Neuronal stem cell (in vitro differentiated cells): ENCODE results near the gene GGA1.

ENCODE experiments used
- DNase-seq: peaks from one replicate; pipeline ENCODE4 v3.0.0-alpha.2; 2013; ENCODE audit warnings: low spot score
- H2AFZ ChIP-seq: one replicate; pipeline ENCODE4 v1.6.1; 2013; ENCODE audit warnings: mild to moderate bottlenecking, low read length, inconsistent platforms
- H2AK5ac ChIP-seq: 2 replicates; pipeline ENCODE4 v1.6.1; 2013; ENCODE audit warnings: low read depth, mild to moderate bottlenecking, inconsistent platforms, low read length, moderate library complexity, mixed read lengths
- H2BK120ac ChIP-seq: 2 replicates; pipeline ENCODE4 v1.6.1; 2013; ENCODE audit warnings: low read depth, mild to moderate bottlenecking, inconsistent platforms, low read length, moderate library complexity, mixed read lengths
- H2BK12ac ChIP-seq: one replicate; pipeline ENCODE4 v1.6.1; 2013; ENCODE audit warnings: low read length, inconsistent platforms
- H2BK15ac ChIP-seq: 2 replicates; pipeline ENCODE4 v1.6.1; 2013; ENCODE audit warnings: mild to moderate bottlenecking, low read length, inconsistent platforms, mixed read lengths
- H2BK5ac ChIP-seq: one replicate; pipeline ENCODE4 v1.6.1; 2013; ENCODE audit warnings: inconsistent platforms, mild to moderate bottlenecking, low read length, moderate library complexity
- H3K14ac ChIP-seq: one replicate; pipeline ENCODE4 v1.6.1; 2013; ENCODE audit warnings: low read length, inconsistent platforms
- H3K18ac ChIP-seq: 2 replicates; pipeline ENCODE4 v1.6.1; 2013; ENCODE audit warnings: low read length, inconsistent platforms
- H3K23ac ChIP-seq: 2 replicates; pipeline ENCODE4 v1.6.1; 2013; ENCODE audit warnings: low read depth, mild to moderate bottlenecking, mixed read lengths, low read length, inconsistent platforms; ENCODE audit not compliant: poor library complexity
- H3K27ac ChIP-seq: replicated peaks from 3 replicates; pipeline ENCODE4 v1.5.1; 2013; ENCODE audit warnings: low read length, inconsistent platforms
- H3K27me3 ChIP-seq, 3 experiments: 2 replicates each; pipeline ENCODE4 v1.6.1; 2013; ENCODE audit warnings: low read length in 3 of 3, mild to moderate bottlenecking in 2 of 3, inconsistent platforms in 1 of 3, low read depth in 1 of 3, mixed read lengths in 1 of 3, moderate library complexity in 1 of 3; ENCODE audit not compliant: control insufficient read depth in 3 of 3, insufficient read depth in 3 of 3
- H3K36me3 ChIP-seq, 2 donors: replicated peaks in 1 of 2; 2 replicates each; pipeline ENCODE4 v1.6.1; 2013; ENCODE audit warnings: low read length in 2 of 2; ENCODE audit not compliant: control insufficient read depth in 2 of 2, insufficient read depth in 2 of 2
- H3K4ac ChIP-seq: 2 replicates; pipeline ENCODE4 v1.6.1; 2013; ENCODE audit warnings: inconsistent platforms, mild to moderate bottlenecking, low read length, moderate library complexity
- H3K4me1 ChIP-seq, 2 donors: 1 replicate in 1 of 2; 2 replicates in 1 of 2; pipeline ENCODE4 v1.6.1; 2013; ENCODE audit warnings: low read length in 2 of 2, low read depth in 1 of 2; ENCODE audit not compliant: control insufficient read depth in 2 of 2, insufficient read depth in 1 of 2
- H3K4me2 ChIP-seq: one replicate; pipeline ENCODE4 v1.6.1; 2013; ENCODE audit warnings: mild to moderate bottlenecking, low read length, inconsistent platforms; ENCODE audit not compliant: insufficient read depth, poor library complexity, severe bottlenecking
- H3K4me3 ChIP-seq, 2 donors: 2 replicates each; pipeline ENCODE4 v1.5.1; 2013; ENCODE audit warnings: low read length in 2 of 2, mild to moderate bottlenecking in 2 of 2, inconsistent platforms in 1 of 2, moderate library complexity in 1 of 2
- H3K79me1 ChIP-seq: one replicate; pipeline ENCODE4 v1.6.1; 2013; ENCODE audit warnings: low read depth, mild to moderate bottlenecking, inconsistent platforms, low read length, moderate library complexity
- H3K9ac ChIP-seq: one replicate; pipeline ENCODE4 v1.6.1; 2013; ENCODE audit warnings: mild to moderate bottlenecking, low read depth, low read length, inconsistent platforms; ENCODE audit not compliant: poor library complexity
- H3K9me3 ChIP-seq, 2 donors: replicated peaks in 1 of 2; 2 replicates each; pipeline versions ENCODE3 to v1.6.1; 2013; ENCODE audit warnings: low read length in 2 of 2, mild to moderate bottlenecking in 2 of 2, inconsistent platforms in 1 of 2, low read depth in 1 of 2, mixed read lengths in 1 of 2, moderate library complexity in 1 of 2; ENCODE audit not compliant: control insufficient read depth in 2 of 2, insufficient read depth in 1 of 2
- H4K8ac ChIP-seq: one replicate; pipeline ENCODE4 v1.6.1; 2013; ENCODE audit warnings: low read depth, mild to moderate bottlenecking, inconsistent platforms, low read length, moderate library complexity
- H4K91ac ChIP-seq: one replicate; pipeline ENCODE4 v1.6.1; 2013; ENCODE audit warnings: low read length, low read depth, mild to moderate bottlenecking, inconsistent platforms; ENCODE audit not compliant: poor library complexity
- WGBS, 2 donors: extraction: QIAGEN DNeasy Blood & Tissue Kit; methylation state at CpG; one replicate each; pipeline ENCODE4 v1.1.7; 2013; ENCODE audit warnings: missing lambda C conversion rate in 2 of 2, mixed read lengths in 1 of 2; ENCODE audit not compliant: insufficient read length in 2 of 2, insufficient replicate concordance in 1 of 2; ENCODE audit errors: extremely low coverage in 2 of 2; 5-methylcytosine and 5-hydroxymethylcytosine counted together

The GGA1 gene

GRCh38 chr22:37616201-37617083, 7.8 kb downstream of the GGA1 start:
- Histone ChIP-seq H3K4me3 (peak overlapping the region in 1 of 2 donors; percentile 8), H3K4ac (no peak overlapping the region), H3K27ac (no peak overlapping the region), H2BK120ac (no peak overlapping the region), H3K9me3 (no peaks in the 10 kb centered on the region), H3K18ac (no peak overlapping the region), H3K14ac (peak overlapping the region; percentile 71), H3K36me3 (peaks cover 32 to 72% of the 10 kb centered on the region in 2 donors), H3K79me1 (no peaks in the 10 kb centered on the region), H2BK12ac (no peak overlapping the region), H3K4me1 (peaks cover 0 to 3% of the 10 kb centered on the region in 2 donors), H2AK5ac (no peak overlapping the region), H3K27me3 (no peaks in the 10 kb centered on the region), H3K23ac (peak overlapping the region; percentile 43), H2AFZ (no peak overlapping the region), H3K4me2 (no peak overlapping the region), H3K9ac (no peak overlapping the region), H4K8ac (peak overlapping the region; percentile 86), H2BK5ac (peak overlapping the region; percentile 13), H4K91ac (no peak overlapping the region), H2BK15ac (peak overlapping the region; percentile 49)
- no peak for DNase-seq
- no CpG with 5 or more reads among the region's 27 CpGs for WGBS, 2 donors

DNA sequence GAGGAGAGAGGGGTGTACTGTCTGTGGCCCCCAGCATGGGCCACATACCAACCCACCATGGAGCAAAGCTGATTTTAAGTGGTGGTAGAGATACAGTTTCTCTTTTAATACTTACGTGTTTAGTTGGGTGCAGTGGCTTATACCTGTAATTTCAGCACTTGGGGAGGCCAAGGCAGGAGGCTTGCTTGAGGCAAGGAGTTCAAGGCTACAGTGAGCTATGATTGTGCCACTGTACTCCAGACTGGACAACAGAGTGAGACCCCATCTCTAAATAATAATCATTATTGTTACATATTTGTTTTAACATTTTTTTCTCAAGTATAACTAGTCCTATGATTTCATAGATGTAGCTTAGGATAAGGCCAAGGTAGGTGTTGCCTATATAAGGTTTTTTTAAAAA, 8.8 kb downstream of the GGA1 start:
- H2BK15ac ChIP-seq: no peak overlapping the region
- H2BK5ac ChIP-seq: no peak overlapping the region
- no peaks in the 10 kb centered on the region for H3K9me3 ChIP-seq
- no peak overlapping the region for H4K91ac ChIP-seq
- no peak overlapping the region for H2BK12ac ChIP-seq
- no peak overlapping the region for H3K4me3 ChIP-seq
- no peak for DNase-seq
- no peak overlapping the region for H4K8ac ChIP-seq
- H3K18ac ChIP-seq: no peak overlapping the region
- no CpG with 5 or more reads among the region's 1 CpG for WGBS, 2 donors
- no peak overlapping the region for H3K23ac ChIP-seq
- H3K36me3 ChIP-seq: peaks cover 35 to 80% of the 10 kb centered on the region in 2 donors
- H3K14ac ChIP-seq: no peak overlapping the region
- H3K27me3 ChIP-seq: no peaks in the 10 kb centered on the region
- no peak overlapping the region for H2BK120ac ChIP-seq
- no peak overlapping the region for H3K4me2 ChIP-seq
- H3K27ac ChIP-seq: no peak overlapping the region
- H3K79me1 ChIP-seq: no peaks in the 10 kb centered on the region
- H2AK5ac ChIP-seq: no peak overlapping the region
- no peak overlapping the region for H2AFZ ChIP-seq
- no peak overlapping the region for H3K4ac ChIP-seq
- peaks cover 0 to 3% of the 10 kb centered on the region in 2 donors for H3K4me1 ChIP-seq
- no peak overlapping the region for H3K9ac ChIP-seq

DNA sequence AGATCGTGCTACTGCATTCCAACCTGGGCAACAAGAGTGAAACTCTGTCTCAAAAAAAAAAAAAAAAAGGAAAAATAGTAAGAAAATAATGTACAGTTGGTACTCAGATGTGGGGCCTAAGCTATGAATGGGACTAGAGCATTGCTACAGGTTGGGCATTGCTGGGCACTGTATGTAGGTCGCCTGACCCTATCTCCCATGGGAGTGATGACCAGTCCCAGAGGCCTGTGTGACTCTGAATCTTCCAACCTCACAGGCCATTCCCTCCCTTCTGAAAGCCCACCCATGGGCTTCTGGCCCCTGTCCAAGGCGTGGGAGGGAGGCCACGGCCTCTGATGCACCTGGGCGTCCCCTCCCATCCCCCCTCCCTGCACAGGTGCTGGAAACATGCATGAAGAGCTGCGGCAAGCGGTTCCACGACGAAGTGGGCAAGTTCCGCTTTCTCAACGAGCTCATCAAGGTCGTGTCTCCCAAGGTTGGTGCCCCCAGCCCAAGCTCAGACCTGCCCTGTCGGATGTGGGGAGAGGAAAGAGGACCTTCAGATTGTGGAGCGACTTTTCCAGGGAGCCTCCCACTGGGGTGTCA, 9.5 kb downstream of the GGA1 start:
- H2BK15ac ChIP-seq: no peak overlapping the region
- no peaks in the 10 kb centered on the region for H3K79me1 ChIP-seq
- H3K27me3 ChIP-seq: no peaks in the 10 kb centered on the region
- no peak overlapping the region for H3K27ac ChIP-seq
- H2BK12ac ChIP-seq: no peak overlapping the region
- no peak overlapping the region for H2BK5ac ChIP-seq
- no peak overlapping the region for H3K4me2 ChIP-seq
- H3K4ac ChIP-seq: no peak overlapping the region
- no peak overlapping the region for H2AK5ac ChIP-seq
- H2BK120ac ChIP-seq: no peak overlapping the region
- peaks cover 34 to 82% of the 10 kb centered on the region in 2 donors for H3K36me3 ChIP-seq
- no peak overlapping the region for H3K4me3 ChIP-seq
- no CpG with 5 or more reads among the region's 14 CpGs for WGBS, 2 donors
- no peak overlapping the region for H3K23ac ChIP-seq
- DNase-seq: no peak
- no peak overlapping the region for H4K8ac ChIP-seq
- H3K14ac ChIP-seq: no peak overlapping the region
- H3K18ac ChIP-seq: no peak overlapping the region
- no peak overlapping the region for H2AFZ ChIP-seq
- no peak overlapping the region for H4K91ac ChIP-seq
- no peaks in the 10 kb centered on the region for H3K9me3 ChIP-seq
- H3K9ac ChIP-seq: no peak overlapping the region
- peaks cover 0 to 3% of the 10 kb centered on the region in 2 donors for H3K4me1 ChIP-seq

DNA sequence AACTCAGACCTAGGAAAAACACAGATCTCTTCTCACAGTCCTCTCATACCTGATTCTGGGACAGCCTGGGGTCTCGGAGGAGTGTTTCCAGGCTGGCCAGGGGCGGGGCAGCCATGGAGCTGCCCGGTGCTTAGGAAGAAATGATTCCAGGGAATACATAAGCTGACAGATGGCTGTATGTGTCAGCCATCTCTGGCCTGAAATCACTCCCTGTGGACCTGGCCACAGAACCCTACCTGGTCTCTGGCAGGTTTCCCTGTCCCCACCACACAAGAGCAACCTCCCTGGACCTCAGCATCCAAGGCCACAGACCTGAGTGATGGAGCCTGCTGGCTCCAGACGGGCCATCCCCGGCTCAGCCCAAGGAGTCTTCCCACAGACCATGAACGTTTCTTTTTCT, 10.0 kb downstream of the GGA1 start:
- H2BK120ac ChIP-seq: no peak overlapping the region
- no peak overlapping the region for H3K4ac ChIP-seq
- H3K18ac ChIP-seq: no peak overlapping the region
- no peak overlapping the region for H3K4me3 ChIP-seq
- no peak overlapping the region for H3K9ac ChIP-seq
- no peak overlapping the region for H3K23ac ChIP-seq
- H2BK15ac ChIP-seq: no peak overlapping the region
- H3K27me3 ChIP-seq: no peaks in the 10 kb centered on the region
- H4K8ac ChIP-seq: no peak overlapping the region
- H2BK12ac ChIP-seq: no peak overlapping the region
- H3K27ac ChIP-seq: no peak overlapping the region
- H3K9me3 ChIP-seq: no peaks in the 10 kb centered on the region
- no peak overlapping the region for H2AK5ac ChIP-seq
- no peak overlapping the region for H3K4me2 ChIP-seq
- no peak overlapping the region for H2AFZ ChIP-seq
- no peak overlapping the region for H2BK5ac ChIP-seq
- peaks cover 35 to 83% of the 10 kb centered on the region in 2 donors for H3K36me3 ChIP-seq
- DNase-seq: no peak
- WGBS, 2 donors: no CpG with 5 or more reads among the region's 6 CpGs
- H3K14ac ChIP-seq: no peak overlapping the region
- peaks cover 2 to 4% of the 10 kb centered on the region in 2 donors for H3K4me1 ChIP-seq
- no peaks in the 10 kb centered on the region for H3K79me1 ChIP-seq
- no peak overlapping the region for H4K91ac ChIP-seq
